Stimulated activated naive CD8-positive, alpha-beta T cell treated with anti-CD3 and anti-CD28 coated beads, Interleukin-15, amount 100 ng/mL, for 72 hours (primary cell): ENCODE measurements around the gene INAFM1.
A peak's percentile ranks its signal among the peaks of the same experiment; 100 is the strongest.
"Not testable (repeated sequence)": the region's sequence is repeated elsewhere in the genome, so short reads cannot be mapped to it uniquely, and the experiment has no call there.

ENCODE experiments used
- ATAC-seq: fragments of 150-1000 bp; cut with Tn5 transposase; 2 replicates; pipeline ENCODE4 v1.10.0; 2021; ENCODE audit warnings: mild to moderate bottlenecking, moderate library complexity
- DNase-seq, 2 donors: peaks; one replicate each; pipeline ENCODE4 v3.0.0; 2021 to 2022
- H3K27ac Mint-ChIP-seq, 2 donors: one replicate each; pipeline ENCODE4 v1.8.0; 2022; ENCODE audit warnings: mild to moderate bottlenecking in 2 of 2, mixed read lengths in 2 of 2, moderate library complexity in 2 of 2
- H3K27me3 Mint-ChIP-seq: one replicate; pipeline ENCODE4 v1.8.0; 2022; ENCODE audit warnings: mixed read lengths
- H3K4me1 Mint-ChIP-seq: one replicate; pipeline ENCODE4 v1.8.0; 2022; ENCODE audit warnings: mild to moderate bottlenecking, mixed read lengths
- H3K4me3 Mint-ChIP-seq, 2 donors: one replicate each; pipeline ENCODE4 v1.8.0; 2022; ENCODE audit warnings: mild to moderate bottlenecking in 2 of 2, mixed read lengths in 2 of 2, moderate library complexity in 1 of 2
- H3K9me3 Mint-ChIP-seq, 2 donors: one replicate each; pipeline ENCODE4 v1.8.0; 2022; ENCODE audit warnings: mixed read lengths in 2 of 2

INAFM1 gene

DNA sequence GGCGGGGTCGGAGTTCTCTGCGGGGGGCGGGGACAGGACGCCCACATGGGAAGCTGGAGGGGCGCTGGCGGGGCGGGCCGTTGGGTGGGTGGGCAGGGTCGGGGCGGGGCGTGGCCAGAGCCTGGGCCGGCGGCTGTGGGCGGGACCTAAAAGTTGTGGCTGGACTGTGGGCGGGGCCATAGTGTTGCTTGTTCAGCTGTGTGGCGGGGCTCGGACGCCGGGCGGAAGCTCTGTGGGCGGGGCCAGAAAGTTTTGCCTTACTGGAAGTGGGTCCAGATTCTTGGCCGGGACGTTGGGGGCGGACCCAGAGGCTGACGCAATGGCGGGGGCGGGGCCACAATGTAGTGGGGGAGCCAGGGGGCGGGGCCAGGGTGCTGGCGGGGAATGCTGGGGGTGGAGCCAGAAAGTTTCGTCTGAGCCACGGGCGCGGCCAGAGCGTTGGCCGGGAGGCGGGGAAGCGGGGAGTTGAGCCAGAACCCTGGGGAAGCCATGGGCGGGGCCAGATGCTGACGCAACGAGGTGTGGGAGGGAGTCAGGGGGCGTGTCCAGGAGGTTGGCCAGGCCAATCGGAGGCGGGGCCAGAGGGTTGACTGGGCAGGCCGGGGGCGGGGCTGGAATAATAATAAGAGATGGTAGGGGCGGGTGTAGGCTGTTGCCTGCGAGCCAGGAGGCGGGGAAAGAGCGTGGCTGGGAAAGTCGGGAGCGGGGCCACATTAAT, 17.8 kb upstream of the INAFM1 start:
- ATAC-seq (peak; percentile 89), DNase-seq (peak; percentile 100)
- Mint-ChIP-seq H3K4me3 (peak overlapping the region; percentile 87 to 95), H3K27ac (peak overlapping the region; percentile 95 to 98), H3K4me1 (peaks cover 50% of the 10 kb centered on the region), H3K27me3 (no peaks in the 10 kb centered on the region), H3K9me3 (no peaks in the 10 kb centered on the region)

GRCh38 chr19:47257411-47258169, 17.1 kb upstream of the INAFM1 start:
- Mint-ChIP-seq H3K4me3 (peak overlapping the region; percentile 87 to 95), H3K27me3 (no peaks in the 10 kb centered on the region), H3K4me1 (peaks cover 50% of the 10 kb centered on the region), H3K27ac (peak overlapping the region; percentile 95 to 98), H3K9me3 (no peaks in the 10 kb centered on the region)
- DNase-seq (no peak), ATAC-seq (peak; percentile 16)

DNA sequence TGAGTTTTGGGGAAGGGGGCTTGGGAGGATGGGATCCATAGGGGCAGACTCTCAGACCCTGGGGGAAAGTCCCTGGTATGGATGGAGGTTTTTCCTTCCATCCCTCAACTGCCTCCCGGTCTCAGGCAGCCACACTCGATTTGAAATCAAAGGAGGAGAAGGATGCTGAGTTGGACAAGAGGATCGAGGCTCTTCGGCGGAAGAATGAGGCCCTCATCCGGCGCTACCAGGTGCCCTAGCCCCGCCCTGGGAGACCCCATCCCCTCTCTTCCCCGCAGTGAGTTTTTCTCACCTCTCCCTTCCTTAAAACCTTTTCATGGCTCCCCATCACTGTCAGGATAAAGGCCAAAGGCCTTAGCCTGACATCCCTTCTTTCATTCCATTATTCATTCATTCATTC, 16.3 kb upstream of the INAFM1 start:
- Mint-ChIP-seq H3K4me3 (peak overlapping the region; percentile 71 to 87), H3K9me3 (no peaks in the 10 kb centered on the region), H3K27me3 (no peaks in the 10 kb centered on the region), H3K27ac (peak overlapping the region; percentile 68 to 75), H3K4me1 (peaks cover 50% of the 10 kb centered on the region)
- no peak for ATAC-seq
- DNase-seq: no peak

DNA sequence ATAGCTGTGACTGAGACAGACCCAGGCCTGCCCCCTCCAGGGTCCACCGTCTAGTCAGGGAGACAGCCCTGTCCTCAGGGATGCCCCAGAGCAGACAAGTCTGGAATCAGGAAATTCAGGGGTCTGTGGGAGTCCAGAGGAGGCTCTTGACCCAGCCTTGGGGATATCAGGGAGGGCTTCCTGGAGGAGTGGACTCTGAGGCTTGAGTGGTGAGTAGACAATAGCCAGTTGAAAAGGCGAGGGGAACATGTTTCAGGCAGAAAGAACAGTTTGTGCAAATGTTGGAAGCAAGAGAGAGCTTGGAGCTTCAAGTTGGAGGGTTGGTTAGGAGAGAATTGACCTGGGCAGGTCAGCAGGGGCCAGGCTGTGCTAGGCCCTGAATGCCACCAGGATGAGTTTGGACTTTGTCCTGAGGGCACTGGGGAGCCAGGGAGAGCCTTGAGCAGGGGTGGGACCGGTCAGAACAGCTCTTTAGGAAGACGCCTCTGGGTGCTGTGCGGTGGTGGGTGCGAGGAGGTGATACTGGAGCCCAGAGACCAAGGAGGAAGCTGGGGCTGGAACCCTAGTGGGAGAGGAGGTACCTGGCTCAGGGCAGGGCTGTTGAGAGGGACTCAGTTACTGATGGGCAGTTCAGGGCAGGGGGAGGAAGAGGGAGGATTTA, 15.7 kb upstream of the INAFM1 start:
- DNase-seq (no peak), ATAC-seq (no peak)
- Mint-ChIP-seq H3K4me3 (peak overlapping the region in 1 of 2 donors; percentile 71), H3K9me3 (no peaks in the 10 kb centered on the region), H3K27ac (peak overlapping the region in 1 of 2 donors; percentile 68), H3K27me3 (no peaks in the 10 kb centered on the region), H3K4me1 (peaks cover 50% of the 10 kb centered on the region)

GRCh38 chr19:47260476-47260875, 14.2 kb upstream of the INAFM1 start:
- ATAC-seq (no peak), DNase-seq (no peak)
- no peak overlapping the region for H3K4me3 Mint-ChIP-seq
- no peaks in the 10 kb centered on the region for H3K9me3 Mint-ChIP-seq
- no peaks in the 10 kb centered on the region for H3K27me3 Mint-ChIP-seq
- H3K4me1 Mint-ChIP-seq: peaks cover 50% of the 10 kb centered on the region
- H3K27ac Mint-ChIP-seq: no peak overlapping the region

- not testable (repeated sequence) for H3K4me3 Mint-ChIP-seq
Measured at GRCh38 chr19:47261946-47262793, 12.5 kb upstream of the INAFM1 start.

DNA sequence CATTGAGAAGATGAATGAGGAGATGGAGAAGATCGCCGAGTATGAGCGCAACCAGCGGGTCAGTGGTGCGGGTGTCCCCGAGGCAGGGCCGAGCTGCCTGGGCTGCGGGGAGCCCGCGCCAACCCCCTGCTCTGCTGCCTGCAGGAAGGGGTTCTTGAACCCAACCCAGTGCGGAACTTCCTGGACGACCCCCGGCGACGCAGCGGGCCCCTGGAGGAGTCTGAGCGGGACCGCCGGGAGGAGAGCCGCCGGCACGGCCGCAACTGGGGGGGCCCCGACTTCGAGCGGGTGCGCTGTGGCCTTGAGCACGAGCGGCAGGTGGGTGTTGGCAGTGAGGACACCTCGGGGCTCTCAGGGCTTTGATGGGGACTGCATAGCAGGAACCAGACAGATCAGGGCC, 10.1 kb upstream of the INAFM1 start:
- Mint-ChIP-seq H3K4me1 (peaks cover 15% of the 10 kb centered on the region), H3K27ac (no peak overlapping the region), H3K4me3 (no peak overlapping the region), H3K9me3 (no peaks in the 10 kb centered on the region), H3K27me3 (no peaks in the 10 kb centered on the region)
- ATAC-seq (peak; percentile 39), DNase-seq (no peak)

More at GRCh38 chr19:47261946-47262793, 12.5 kb upstream of the INAFM1 start:
- Mint-ChIP-seq H3K4me1 (peaks cover 39% of the 10 kb centered on the region), H3K27ac (peak overlapping the region in 1 of 2 donors; percentile 23)
- not testable (repeated sequence) for ATAC-seq, H3K27me3 Mint-ChIP-seq, DNase-seq, H3K9me3 Mint-ChIP-seq

GRCh38 chr19:47266401-47266941, 8.2 kb upstream of the INAFM1 start:
- ATAC-seq (no peak), DNase-seq (no peak)
- Mint-ChIP-seq H3K4me3 (no peak overlapping the region), H3K9me3 (no peaks in the 10 kb centered on the region), H3K4me1 (peaks cover 8% of the 10 kb centered on the region), H3K27me3 (no peaks in the 10 kb centered on the region), H3K27ac (no peak overlapping the region)

GRCh38 chr19:47267350-47267759, 7.3 kb upstream of the INAFM1 start:
- ATAC-seq (no peak), DNase-seq (no peak)
- Mint-ChIP-seq H3K4me1 (peaks cover 14% of the 10 kb centered on the region), H3K9me3 (no peaks in the 10 kb centered on the region), H3K27ac (no peak overlapping the region), H3K4me3 (no peak overlapping the region), H3K27me3 (no peaks in the 10 kb centered on the region)

DNA sequence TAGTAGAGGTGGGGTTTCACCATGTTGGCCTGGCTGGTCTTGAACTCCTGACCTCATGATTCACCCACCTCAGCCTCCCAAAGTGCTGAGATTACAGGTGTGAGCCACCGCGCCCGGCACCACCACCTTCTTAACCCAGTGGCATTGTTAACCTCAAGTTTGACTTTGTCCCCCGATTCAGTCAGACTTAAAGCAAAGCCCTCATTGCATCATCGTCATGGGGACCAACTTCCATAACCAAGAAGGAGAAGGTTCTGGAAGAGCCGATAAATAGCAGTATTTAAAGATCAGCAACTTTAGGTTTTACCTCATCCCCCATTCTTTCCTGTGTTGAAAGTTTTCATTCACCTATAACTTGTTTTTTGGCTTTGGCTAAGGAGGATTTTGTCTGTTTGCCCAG, 6.7 kb upstream of the INAFM1 start:
- DNase-seq: no peak
- peak overlapping the region in 1 of 2 donors; percentile 48 for H3K27ac Mint-ChIP-seq
- no peaks in the 10 kb centered on the region for H3K27me3 Mint-ChIP-seq
- no peaks in the 10 kb centered on the region for H3K9me3 Mint-ChIP-seq
- H3K4me3 Mint-ChIP-seq: no peak overlapping the region
- peaks cover 21% of the 10 kb centered on the region for H3K4me1 Mint-ChIP-seq
- no peak for ATAC-seq

GRCh38 chr19:47269596-47269995, 5.1 kb upstream of the INAFM1 start:
- Mint-ChIP-seq H3K4me3 (no peak overlapping the region), H3K27ac (no peak overlapping the region)

GRCh38 chr19:47270408-47270807, 4.3 kb upstream of the INAFM1 start:
- Mint-ChIP-seq H3K9me3 (no peaks in the 10 kb centered on the region), H3K4me1 (peaks cover 26% of the 10 kb centered on the region), H3K4me3 (no peak overlapping the region), H3K27ac (no peak overlapping the region), H3K27me3 (no peaks in the 10 kb centered on the region)
- ATAC-seq (no peak), DNase-seq (no peak)

More at GRCh38 chr19:47269596-47269995, 5.1 kb upstream of the INAFM1 start:
- Mint-ChIP-seq H3K9me3 (no peaks in the 10 kb centered on the region), H3K4me1 (peaks cover 22% of the 10 kb centered on the region), H3K27me3 (no peaks in the 10 kb centered on the region)
- DNase-seq (no peak), ATAC-seq (no peak)

DNA sequence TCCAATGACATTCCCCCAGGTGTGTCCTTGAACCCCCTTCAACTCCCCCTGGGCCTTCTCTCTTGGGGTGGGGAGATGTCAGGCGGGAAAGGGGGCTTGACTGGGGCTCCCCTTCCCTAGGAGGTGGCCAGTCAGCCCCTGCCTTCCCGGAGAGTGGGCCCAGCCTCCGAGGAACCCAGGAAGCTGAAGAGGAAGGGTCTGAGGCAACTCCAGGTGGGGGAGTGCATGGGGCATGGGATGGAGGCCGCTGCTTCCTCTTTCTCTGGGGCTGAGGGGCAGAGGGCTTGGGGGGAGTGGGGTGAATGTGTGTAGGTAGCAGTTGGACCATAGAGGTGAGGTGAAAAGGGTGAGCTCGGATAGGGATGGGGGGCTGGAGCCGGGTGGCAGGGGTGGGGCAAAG, 2.7 kb upstream of the INAFM1 start:
- H3K27me3 Mint-ChIP-seq: no peaks in the 10 kb centered on the region
- DNase-seq (no peak), ATAC-seq (no peak)
- peak overlapping the region in 1 of 2 donors; percentile 65 for H3K27ac Mint-ChIP-seq
- no peaks in the 10 kb centered on the region for H3K9me3 Mint-ChIP-seq
- H3K4me3 Mint-ChIP-seq: no peak overlapping the region
- H3K4me1 Mint-ChIP-seq: peaks cover 33% of the 10 kb centered on the region

- Mint-ChIP-seq H3K27me3 (no peaks in the 10 kb centered on the region), H3K4me1 (peaks cover 33% of the 10 kb centered on the region), H3K9me3 (no peaks in the 10 kb centered on the region), H3K4me3 (peak overlapping the region; percentile 91 to 97), H3K27ac (peak overlapping the region; percentile 59 to 93)
- ATAC-seq (no peak), DNase-seq (no peak)
Measured at GRCh38 chr19:47272448-47273312, 2.0 kb upstream of the INAFM1 start.
